Measurements from ENCODE around the gene NOL4L.

Gene NOL4L

GRCh38 chr20:32534661-32535240, 50.4 kb downstream of the NOL4L start:
- TF ChIP-seq CTCF (IDR thresholded peaks at IDR 0.05; ENCODE audit: insufficient read depth, low read length, poor library complexity, severe bottlenecking) (no peak), EZH2phosphoT487 (conservative IDR thresholded peaks at IDR 0.05; ENCODE audit: low read length) (no peak)
- H2AFZ ChIP-seq (ENCODE audit: low read depth, low read length, severe bottlenecking), result no peak overlapping the region
- H4K20me1 ChIP-seq (ENCODE audit: low read depth, low read length), result no peaks in the 10 kb centered on the region
- no peaks in the 10 kb centered on the region for H3K79me2 ChIP-seq (ENCODE audit: insufficient read depth, low read length)
- H3K9ac ChIP-seq (ENCODE audit: low read length), result no peak overlapping the region
- no peak overlapping the region for H3K4me3 ChIP-seq (ENCODE audit: insufficient read depth, low read length, poor library complexity, severe bottlenecking)
- no peaks in the 10 kb centered on the region for H3K27me3 ChIP-seq (ENCODE audit: low read length)
- H3K4me2 ChIP-seq (ENCODE audit: low read depth, low read length, poor library complexity, severe bottlenecking), result peak overlapping the region; percentile 5
- H3K9me2 ChIP-seq (replicated peaks; ENCODE audit: insufficient read depth, low read length), result no peaks in the 10 kb centered on the region
- H3K36me3 ChIP-seq (ENCODE audit: low read length), result no peaks in the 10 kb centered on the region
- H3F3A ChIP-seq (ENCODE audit: insufficient read depth), result peaks cover 3% of the 10 kb centered on the region; the same call in 1 of the 2 replicates
- no peak overlapping the region for H3K27ac ChIP-seq (ENCODE audit: low read depth, low read length)
- H3K9me3 ChIP-seq (ENCODE audit: insufficient read depth, low read length), result no peaks in the 10 kb centered on the region

GRCh38 chr20:32533732-32534131, 51.4 kb downstream of the NOL4L start:
- Histone ChIP-seq H3K36me3 (ENCODE audit: low read length) (no peaks in the 10 kb centered on the region), H3K79me2 (ENCODE audit: insufficient read depth, low read length) (no peaks in the 10 kb centered on the region), H3K9me2 (replicated peaks; ENCODE audit: insufficient read depth, low read length) (no peaks in the 10 kb centered on the region), H3K27ac (ENCODE audit: low read depth, low read length) (no peak overlapping the region), H2AFZ (ENCODE audit: low read depth, low read length, severe bottlenecking) (no peak overlapping the region), H3F3A (ENCODE audit: insufficient read depth) (peaks cover 3% of the 10 kb centered on the region; the same call in 1 of the 2 replicates), H3K9ac (ENCODE audit: low read length) (no peak overlapping the region), H4K20me1 (ENCODE audit: low read depth, low read length) (no peaks in the 10 kb centered on the region), H3K4me3 (ENCODE audit: insufficient read depth, low read length, poor library complexity, severe bottlenecking) (no peak overlapping the region), H3K27me3 (ENCODE audit: low read length) (no peaks in the 10 kb centered on the region), H3K9me3 (ENCODE audit: insufficient read depth, low read length) (no peaks in the 10 kb centered on the region), H3K4me2 (ENCODE audit: low read depth, low read length, poor library complexity, severe bottlenecking) (no peak overlapping the region)
- TF ChIP-seq EZH2phosphoT487 (conservative IDR thresholded peaks at IDR 0.05; ENCODE audit: low read length) (no peak), CTCF (IDR thresholded peaks at IDR 0.05; ENCODE audit: insufficient read depth, low read length, poor library complexity, severe bottlenecking) (no peak)

GRCh38 chr20:32532246-32532645, 52.9 kb downstream of the NOL4L start:
- Histone ChIP-seq H3K4me2 (ENCODE audit: low read depth, low read length, poor library complexity, severe bottlenecking) (no peak overlapping the region), H3F3A (ENCODE audit: insufficient read depth) (peaks cover 3% of the 10 kb centered on the region; the same call in 1 of the 2 replicates), H3K9ac (ENCODE audit: low read length) (no peak overlapping the region), H3K79me2 (ENCODE audit: insufficient read depth, low read length) (no peaks in the 10 kb centered on the region), H3K4me3 (ENCODE audit: insufficient read depth, low read length, poor library complexity, severe bottlenecking) (no peak overlapping the region), H3K36me3 (ENCODE audit: low read length) (no peaks in the 10 kb centered on the region), H3K27ac (ENCODE audit: low read depth, low read length) (no peak overlapping the region), H3K27me3 (ENCODE audit: low read length) (no peaks in the 10 kb centered on the region), H3K9me2 (replicated peaks; ENCODE audit: insufficient read depth, low read length) (no peaks in the 10 kb centered on the region), H3K9me3 (ENCODE audit: insufficient read depth, low read length) (no peaks in the 10 kb centered on the region), H2AFZ (ENCODE audit: low read depth, low read length, severe bottlenecking) (no peak overlapping the region), H4K20me1 (ENCODE audit: low read depth, low read length) (no peaks in the 10 kb centered on the region)
- no peak for TF ChIP-seq CTCF (IDR thresholded peaks at IDR 0.05; ENCODE audit: insufficient read depth, low read length, poor library complexity, severe bottlenecking)
- no peak for TF ChIP-seq EZH2phosphoT487 (conservative IDR thresholded peaks at IDR 0.05; ENCODE audit: low read length)
